Amygdala (tissue), 56 donors: ENCODE measurements around the gene ITGA11.
A peak's percentile ranks its signal among the peaks of the same experiment; 100 is the strongest.

Experiments used
- DNase-seq, 56 donors: peaks; one replicate each; lab custom pipeline; 2025; lab: John Stamatoyannopoulos, UW

Gene ITGA11

DNA sequence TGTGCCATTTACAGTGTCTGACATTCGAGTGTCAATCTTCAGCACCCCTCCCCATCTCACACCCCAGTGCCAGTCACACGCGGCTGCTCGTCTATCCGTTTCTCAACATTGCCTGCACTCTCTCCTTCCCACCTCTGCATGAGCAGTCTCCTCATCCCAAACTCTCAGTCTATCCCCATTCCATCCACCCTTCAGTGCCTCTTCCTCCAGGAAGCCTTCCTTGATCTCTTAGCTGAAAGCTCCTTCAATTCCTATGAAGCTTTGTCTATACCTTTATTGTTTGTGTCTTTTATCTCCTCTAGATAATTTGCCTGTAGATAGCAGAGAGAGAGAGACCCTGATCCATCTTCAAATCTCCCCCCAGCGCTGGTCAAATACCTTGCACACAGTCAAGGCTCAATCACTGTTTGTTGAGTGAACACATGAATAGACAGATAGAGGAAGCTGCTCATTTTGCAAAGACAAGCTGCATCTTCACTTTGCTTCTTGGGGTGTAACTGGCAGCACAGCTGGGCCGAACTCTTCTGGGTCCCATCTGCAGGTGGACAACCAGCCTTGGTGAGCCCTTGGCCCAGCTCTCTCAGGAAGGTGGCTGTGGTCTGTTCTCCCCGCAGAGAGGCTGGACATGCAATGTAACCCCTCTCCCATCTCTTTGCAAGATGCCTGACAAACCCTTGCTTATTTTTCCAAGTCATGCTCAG lies 52.8 kb downstream of the ITGA11 start:
- DNase-seq: no peak

DNA sequence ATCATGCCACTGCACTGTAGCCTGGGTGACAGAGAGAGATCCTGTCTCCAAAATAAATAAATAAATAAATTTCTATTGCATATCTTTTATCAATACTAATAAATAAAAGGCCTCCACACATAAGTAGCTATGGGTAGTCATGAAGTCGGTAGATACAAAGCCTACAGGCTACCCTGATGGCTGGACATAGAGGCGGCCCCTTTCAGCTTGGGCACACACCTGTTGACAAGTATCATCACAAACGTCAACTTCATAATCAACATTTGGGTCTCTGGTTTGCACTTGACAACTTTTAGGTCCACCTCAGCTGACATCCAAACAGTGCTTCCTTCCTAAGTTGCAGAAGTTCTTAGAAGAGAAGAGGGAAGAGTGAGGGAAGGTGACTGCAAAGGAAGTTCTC lies 53.4 kb downstream of the ITGA11 start:
- no peak for DNase-seq

GRCh38 chr15:68377766-68378165 lies 54.2 kb downstream of the ITGA11 start:
- no peak for DNase-seq

DNA sequence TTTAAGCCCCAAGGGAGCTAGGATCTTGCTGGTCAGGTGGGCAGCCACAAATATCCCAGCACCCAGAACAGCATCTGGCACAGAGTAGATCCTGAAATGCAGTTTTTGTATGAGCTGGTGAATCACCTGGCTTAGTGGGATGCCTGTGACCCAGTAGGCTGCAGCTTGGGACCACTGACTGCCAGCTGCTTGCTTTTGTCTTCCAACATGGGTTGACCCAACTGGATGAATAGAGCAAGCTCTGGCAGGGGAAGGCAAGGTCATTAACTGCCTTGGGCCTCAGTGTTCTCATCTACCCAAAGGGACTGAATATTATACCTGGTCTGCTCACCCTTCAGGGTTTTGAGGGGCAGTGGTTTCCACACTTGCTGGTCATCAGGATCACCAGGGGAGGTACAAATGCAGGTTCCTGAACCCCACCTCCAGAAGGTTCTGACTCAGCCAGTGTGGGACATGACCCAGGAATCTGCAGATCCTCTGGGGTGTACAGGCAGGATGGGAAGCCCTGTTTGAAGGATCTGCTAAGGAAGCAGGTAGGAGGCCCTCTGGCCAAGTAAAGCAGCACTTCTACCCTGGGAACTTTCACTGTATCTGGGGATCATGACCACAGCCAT lies 55.4 kb downstream of the ITGA11 start:
- DNase-seq: no peak

GRCh38 chr15:68375716-68376220 lies 56.2 kb downstream of the ITGA11 start:
- DNase-seq: no peak

DNA sequence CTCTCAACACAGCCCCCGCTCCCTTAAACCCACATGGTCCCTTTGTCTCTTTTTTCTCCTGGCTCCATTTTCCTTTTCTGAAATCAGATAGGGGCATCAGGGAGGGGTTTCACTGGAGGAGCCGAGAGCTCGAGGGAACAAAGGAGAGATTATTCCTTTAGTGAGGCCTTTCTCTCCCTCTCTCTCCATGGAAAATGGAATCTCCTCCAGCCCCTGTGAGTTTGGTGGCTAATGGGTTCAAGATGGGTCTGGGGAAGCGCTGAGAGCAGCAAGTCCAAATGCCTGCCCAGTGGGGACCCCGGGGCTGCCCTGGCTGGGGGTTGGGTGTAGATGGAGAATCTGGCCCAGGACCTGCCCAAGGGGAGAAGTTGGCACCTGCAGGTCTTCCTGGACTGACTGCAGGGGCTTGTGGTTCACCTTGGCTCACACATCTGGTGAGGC lies 56.8 kb downstream of the ITGA11 start:
- no peak for DNase-seq

DNA sequence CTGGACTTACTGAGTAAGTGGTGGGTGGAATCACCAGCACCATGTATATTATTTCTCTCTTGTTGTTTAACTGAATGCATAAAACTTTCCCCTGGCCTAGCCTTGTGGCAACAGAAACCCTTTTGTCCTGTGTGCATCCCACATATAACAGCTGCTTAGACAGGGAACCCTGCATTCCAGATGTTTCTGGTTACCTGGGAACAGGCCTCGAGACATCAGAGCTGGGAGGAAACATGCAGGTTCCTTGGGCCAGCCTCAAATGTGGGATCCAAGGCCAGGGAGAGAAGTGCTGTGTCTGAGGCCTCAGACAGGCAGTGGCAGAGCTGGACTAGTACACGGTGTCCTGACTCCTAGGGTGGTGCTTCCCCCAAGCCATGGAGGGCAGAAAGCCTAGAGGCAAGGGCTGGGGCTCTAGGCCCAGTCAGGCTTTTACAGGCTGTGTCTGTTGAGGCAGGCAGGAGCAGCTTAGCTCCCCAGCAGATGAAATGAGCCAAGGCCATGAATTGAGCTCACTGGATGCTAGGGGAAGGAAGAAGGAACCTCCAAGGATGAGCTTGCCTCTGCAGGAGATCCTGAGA lies 57.7 kb downstream of the ITGA11 start:
- DNase-seq: no peak

DNA sequence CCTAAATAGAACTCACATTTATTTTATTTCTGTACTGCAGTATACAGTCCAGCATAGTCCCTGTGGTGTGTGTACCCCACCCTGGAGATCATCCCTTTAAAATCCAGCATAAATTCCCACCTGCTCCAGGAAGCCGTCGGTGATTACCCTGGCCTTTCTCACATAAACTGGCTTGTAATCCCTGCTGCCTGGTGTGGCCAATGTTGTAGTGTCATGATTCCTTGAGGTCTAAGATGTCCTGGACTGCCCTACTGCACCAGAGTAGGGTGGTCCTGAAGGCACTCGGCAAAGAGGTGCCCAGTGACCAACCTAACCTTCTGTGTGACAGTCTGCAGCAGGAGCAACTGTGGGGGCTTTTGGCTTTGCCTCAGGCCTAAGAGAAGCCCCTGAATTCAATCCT lies 58.9 kb downstream of the ITGA11 start:
- DNase-seq: no peak

DNA sequence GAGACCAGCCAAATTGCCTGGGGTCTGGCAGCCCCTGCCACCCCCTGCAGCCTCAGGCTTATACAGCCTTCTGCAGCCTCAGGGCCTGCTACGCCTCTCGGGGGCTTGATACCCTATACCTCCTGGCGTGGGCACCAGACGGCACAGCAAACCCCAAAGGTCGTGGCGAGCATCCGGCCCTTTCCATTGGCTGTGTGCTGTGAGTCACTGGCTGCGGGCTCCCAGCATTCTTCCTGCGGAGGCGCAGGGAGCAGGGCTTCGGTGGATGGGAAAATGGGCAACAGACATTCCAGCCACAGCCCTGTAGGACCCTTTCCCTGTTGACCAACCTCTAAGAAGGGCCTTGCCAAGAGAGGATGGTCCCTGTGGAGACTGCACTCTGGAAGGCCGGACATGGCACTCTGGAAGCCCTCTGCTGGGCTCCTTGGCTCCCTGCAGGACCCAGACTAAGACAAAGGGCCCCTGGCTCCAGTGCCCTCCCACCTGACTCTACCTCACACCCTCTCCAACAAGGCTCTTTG lies 59.6 kb downstream of the ITGA11 start:
- DNase-seq: peak in 1 of 56 donors; percentile 7

DNA sequence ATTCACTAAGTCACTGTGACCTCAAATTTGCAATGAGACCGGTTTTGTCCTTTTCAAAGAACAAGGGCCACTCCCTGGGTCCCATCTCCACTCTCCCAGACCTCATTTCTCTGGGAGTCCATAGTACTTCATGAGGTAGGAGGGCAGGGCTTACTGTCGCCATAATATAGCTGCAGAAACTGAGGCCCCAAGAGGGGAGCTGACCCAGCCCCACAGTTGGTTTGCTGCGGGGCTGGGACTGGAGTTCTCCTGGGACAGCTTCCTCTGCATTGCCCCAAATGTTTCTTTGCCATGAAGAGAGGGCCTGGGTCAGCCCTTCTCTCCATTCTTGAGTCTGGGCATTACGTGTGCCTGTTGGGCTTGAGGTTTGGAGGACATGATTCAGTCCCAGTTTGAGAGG lies 60.1 kb downstream of the ITGA11 start:
- no peak for DNase-seq

DNA sequence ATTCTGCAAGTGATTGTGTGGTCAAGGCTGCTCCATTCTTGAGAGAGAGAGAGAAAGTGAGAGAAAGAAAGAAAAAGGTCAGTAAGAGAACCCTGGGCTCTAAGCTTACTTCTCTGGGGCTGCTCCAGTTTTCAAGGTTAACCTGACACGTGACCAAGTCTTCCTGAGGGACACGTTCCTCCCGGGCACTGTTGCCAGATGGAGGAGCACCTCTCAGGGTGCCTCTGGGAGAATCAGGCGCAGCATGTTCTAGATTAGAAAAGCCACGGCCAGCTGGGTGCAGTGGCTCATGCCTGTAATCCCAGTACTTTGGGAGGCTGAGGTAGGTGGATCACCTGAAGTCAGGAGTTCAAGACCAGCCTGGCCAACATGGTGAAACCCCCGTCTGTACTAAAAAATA lies 60.8 kb downstream of the ITGA11 start:
- no peak for DNase-seq

GRCh38 chr15:68370768-68371151 lies 61.2 kb downstream of the ITGA11 start:
- no peak for DNase-seq

DNA sequence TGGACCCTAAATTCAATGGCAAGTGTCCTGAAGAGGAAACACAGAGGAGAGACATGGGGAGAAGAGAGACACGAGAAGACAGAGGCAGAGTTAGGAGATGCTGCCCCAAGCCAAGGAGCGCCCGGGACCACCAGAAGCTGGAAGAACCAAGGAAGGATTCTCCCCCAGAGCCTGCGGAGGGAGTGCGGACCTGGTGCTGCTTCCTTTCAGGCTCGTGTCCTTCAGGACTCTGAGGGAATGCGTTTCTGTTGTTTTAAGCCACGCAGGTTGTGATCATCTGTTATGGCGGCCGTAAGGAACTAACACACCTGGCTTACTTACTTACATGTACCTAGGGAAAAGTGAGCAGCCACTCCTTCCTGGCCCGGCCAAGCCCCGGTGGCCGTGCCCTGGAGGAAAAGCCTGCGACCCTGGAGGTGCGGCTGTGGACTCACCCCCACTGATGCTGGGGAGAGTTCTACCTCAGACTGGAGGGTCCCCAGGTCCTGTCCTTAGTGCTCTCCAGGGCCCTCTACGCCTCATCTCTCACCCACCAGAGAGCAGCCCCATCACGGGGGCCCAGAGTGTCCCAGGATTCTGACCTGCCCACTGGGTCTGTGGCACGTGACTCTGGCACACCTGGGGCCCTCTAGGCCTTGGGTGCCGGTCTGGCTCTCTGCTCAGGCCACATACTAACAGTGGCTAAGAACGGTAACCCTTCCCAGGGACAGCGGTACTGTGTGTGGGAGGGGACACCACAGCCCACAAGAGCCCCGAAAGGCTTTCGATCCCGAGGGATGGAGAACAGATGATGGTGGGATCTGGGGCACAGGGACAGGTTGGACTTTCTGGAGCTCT lies 61.8 kb downstream of the ITGA11 start:
- DNase-seq: no peak

- DNase-seq: no peak
Measured at GRCh38 chr15:68368731-68369435, 63.1 kb downstream of the ITGA11 start.

DNA sequence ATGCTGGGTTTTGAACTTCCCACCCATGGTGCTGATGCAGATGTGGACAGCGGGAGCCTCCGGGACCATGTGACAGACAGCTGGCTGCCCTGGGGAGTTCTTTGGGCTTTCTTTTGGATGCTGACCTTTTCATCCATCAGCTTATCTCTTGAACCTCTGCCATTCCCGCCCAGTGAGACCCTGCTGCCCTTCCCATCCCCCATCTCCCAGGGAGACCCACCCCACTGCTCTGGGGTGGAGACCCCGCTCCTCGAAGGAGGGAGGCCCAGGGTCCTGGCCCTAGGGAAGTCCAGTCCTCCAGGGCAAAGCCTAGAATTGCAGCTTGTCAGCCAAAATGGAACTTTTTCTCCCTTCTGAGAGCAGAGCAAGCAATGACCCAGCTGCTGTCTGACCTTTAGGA lies 64.0 kb downstream of the ITGA11 start:
- no peak for DNase-seq

GRCh38 chr15:68367226-68367625 lies 64.7 kb downstream of the ITGA11 start:
- DNase-seq: no peak

GRCh38 chr15:68366314-68366713 lies 65.6 kb downstream of the ITGA11 start:
- no peak for DNase-seq

DNA sequence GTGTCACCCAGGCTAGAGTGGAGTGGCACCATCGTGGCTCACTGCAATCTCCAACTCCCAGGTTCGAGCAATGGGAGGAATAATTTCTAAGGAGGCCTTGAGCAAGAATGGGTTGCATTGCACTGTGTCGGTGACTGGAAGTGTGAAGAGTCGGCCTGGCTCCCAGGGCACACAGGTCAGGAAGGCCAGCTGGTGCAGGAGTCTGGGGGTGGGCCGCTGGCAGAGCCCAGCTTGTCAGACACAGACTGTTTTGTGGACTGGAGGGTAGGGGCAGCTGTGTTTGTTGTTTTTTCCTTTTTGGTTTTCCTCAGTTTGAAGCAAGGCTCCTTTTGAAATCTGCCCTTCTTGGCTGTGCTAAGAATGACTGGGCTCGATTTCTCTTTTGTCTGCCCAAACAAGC lies 66.2 kb downstream of the ITGA11 start:
- no peak for DNase-seq

GRCh38 chr15:68365140-68365745 lies 66.7 kb downstream of the ITGA11 start:
- no peak for DNase-seq

- no peak for DNase-seq
Measured at GRCh38 chr15:68364660-68365035, 67.3 kb downstream of the ITGA11 start.
